Frontal cortex (tissue), 4 donors: ENCODE data around the gene GPR84. TPM values are rescaled to one million over a fixed set of nuclear protein-coding genes. Genes with fewer than 3 reads are reported as not detected.
A peak's percentile ranks its signal among the peaks of the same experiment; 100 is the strongest.
"Not testable (repeated sequence)": the region's sequence is repeated elsewhere in the genome, so short reads cannot be mapped to it uniquely, and the experiment has no call there.

Experiments used
- DNase-seq, 2 donors: peaks; one replicate each; pipeline ENCODE4 v3.0.0; 2012; ENCODE audit warnings: low spot score in 2 of 2
- FAIRE-seq: peaks from 2 replicates; lab custom pipeline; 2012; peaks lifted over from hg19 to GRCh38; lab: Jason Lieb, UNC
- small RNA-seq: library from RNA; depleted of rRNA; stranded (forward); fragments of <200 nt; gene quantifications from one replicate; pipeline ENCODE3, GENCODE V24; 2014
- total RNA-seq: library from RNA; depleted of rRNA; stranded (reverse); fragments of >200 nt; gene quantifications from one replicate; pipeline ENCODE4 v1.2.3, GENCODE V29; 2014
- donor health status: control.
- donor health status: control.
- donor health status: control.

GPR84 gene
- total RNA-seq, 1 donor from 2014 or later: not detected

GRCh38 chr12:54333420-54334034 lies 30.8 kb downstream of the GPR84 start:
- FAIRE-seq (no peak), DNase-seq (no peak)

GRCh38 chr12:54331461-54331860 lies 32.8 kb downstream of the GPR84 start:
- DNase-seq (no peak), FAIRE-seq (no peak)

GRCh38 chr12:54330442-54330841 lies 33.8 kb downstream of the GPR84 start:
- no peak for FAIRE-seq
- DNase-seq: no peak

GRCh38 chr12:54329759-54330158 lies 34.5 kb downstream of the GPR84 start:
- no peak for DNase-seq
- no peak for FAIRE-seq

- DNase-seq (no peak), FAIRE-seq (no peak)
Measured at GRCh38 chr12:54328595-54329337, 35.5 kb downstream of the GPR84 start.

- not testable (repeated sequence) for DNase-seq, FAIRE-seq
Measured at GRCh38 chr12:54325442-54326109, 38.7 kb downstream of the GPR84 start.

- FAIRE-seq: peak; percentile 93
- DNase-seq: peak; percentile 82 to 94
Measured at GRCh38 chr12:54324617-54325441, 39.5 kb downstream of the GPR84 start, which contains the start of gene COPZ1. Gene COPZ1, plus strand, starts transcription at chr12:54325131. Its CDS starts 33 bp downstream, at chr12:54325164.

- no peak for FAIRE-seq
- DNase-seq: no peak
Measured at GRCh38 chr12:54321363-54321762, 42.9 kb downstream of the GPR84 start.

Small RNAs within 50 kb of the gene (small RNA-seq; reads per million reads assigned to genes)
- 380 reads per million, percentile 99 among the genes with 10 or more reads in this experiment for gene MIR148B
- gene RN7SL744P: not detected
- not detected for gene RNU6-950P

Other genes with a start within 250 kb of the GPR84 start
- 46.9 TPM for gene SMUG1, start 175.5 kb downstream of the GPR84 start, total RNA-seq
- gene CBX5, start 84.4 kb downstream of the GPR84 start, total RNA-seq: 83.2 TPM
- 679 TPM for gene HNRNPA1, start 83.8 kb downstream of the GPR84 start, total RNA-seq
- 0.82 TPM for gene NFE2, start 63.5 kb downstream of the GPR84 start, total RNA-seq
- gene COPZ1, start 39.4 kb downstream of the GPR84 start, total RNA-seq: 59.9 TPM
- gene ZNF385A, start 20.2 kb upstream of the GPR84 start, total RNA-seq: 1.2 TPM
- gene ITGA5, start 54.8 kb upstream of the GPR84 start, total RNA-seq: 3.7 TPM
- gene GTSF1, start 109.1 kb upstream of the GPR84 start, total RNA-seq: not detected
- gene NCKAP1L, start 133.3 kb upstream of the GPR84 start, total RNA-seq: 2.4 TPM
- 7.3 TPM for gene PDE1B, start 185.1 kb upstream of the GPR84 start, total RNA-seq
- 10.6 TPM for gene PPP1R1A, start 224.2 kb upstream of the GPR84 start, total RNA-seq